Karpas-422 (cell line): ENCODE measurements around the gene GLRA2. TPM values are rescaled to one million over a fixed set of nuclear protein-coding genes. Genes with fewer than 3 reads are reported as not detected.
A peak's percentile ranks its signal among the peaks of the same experiment; 100 is the strongest.
"Not testable (repeated sequence)": the region's sequence is repeated elsewhere in the genome, so short reads cannot be mapped to it uniquely, and the experiment has no call there.

Experiments
- DNase-seq: peaks from one replicate; pipeline ENCODE4 v3.0.0-alpha.2; 2015
- H2AFZ ChIP-seq: fragments of 200-600 bp; sonication (generic); 2 replicates; pipeline ENCODE4 v1.6.1; 2014; ENCODE audit warnings: antibody characterized with exemption, low read length, mixed read lengths
- H3K27ac ChIP-seq: fragments of 200-600 bp; sonication (generic); 2 replicates; pipeline ENCODE4 v1.5.1; 2014; ENCODE audit warnings: mild to moderate bottlenecking, low read length, moderate library complexity
- H3K27me3 ChIP-seq: fragments of 200-600 bp; sonication (generic); 2 replicates; pipeline ENCODE4 v1.6.1; 2014; ENCODE audit warnings: low read length, mixed read lengths
- H3K36me3 ChIP-seq: fragments of 200-600 bp; sonication (generic); 2 replicates; pipeline ENCODE4 v1.6.1; 2014; ENCODE audit warnings: low read length, mixed read lengths; ENCODE audit not compliant: insufficient read depth
- H3K4me1 ChIP-seq: fragments of 200-600 bp; sonication (generic); 2 replicates; pipeline ENCODE4 v1.6.1; 2014; ENCODE audit warnings: mild to moderate bottlenecking, low read length, mixed read lengths
- H3K4me2 ChIP-seq: fragments of 200-600 bp; sonication (generic); 2 replicates; pipeline ENCODE4 v1.6.1; 2014; ENCODE audit warnings: low read length, low read depth, mild to moderate bottlenecking; ENCODE audit not compliant: poor library complexity, severe bottlenecking
- H3K4me3 ChIP-seq: fragments of 200-600 bp; sonication (generic); 2 replicates; pipeline ENCODE4 v1.5.1; 2014; ENCODE audit warnings: mild to moderate bottlenecking, antibody characterized with exemption, low read length, mixed read lengths
- H3K79me2 ChIP-seq: fragments of 200-600 bp; sonication (generic); 2 replicates; pipeline ENCODE4 v1.6.1; 2014; ENCODE audit warnings: mild to moderate bottlenecking, low read length, mixed read lengths
- H3K9ac ChIP-seq: fragments of 200-600 bp; sonication (generic); 2 replicates; pipeline ENCODE4 v1.6.0; 2014; ENCODE audit warnings: low read length
- H3K9me2 ChIP-seq: fragments of 200-600 bp; sonication (generic), shearing (Covaris generic); replicated peaks from 2 replicates; pipeline ENCODE4 v1.6.0; 2014; ENCODE audit warnings: mild to moderate bottlenecking, low read length, moderate library complexity; ENCODE audit not compliant: insufficient read depth
- H3K9me3 ChIP-seq: fragments of 300-700, 200-600 bp; sonication (generic); 2 replicates; pipeline ENCODE4 v1.6.1; 2014; ENCODE audit warnings: low read length, mixed read lengths
- H4K20me1 ChIP-seq: fragments of 200-600 bp; sonication (generic); 2 replicates; pipeline ENCODE4 v1.6.1; 2014; ENCODE audit warnings: mild to moderate bottlenecking, antibody characterized with exemption, low read length, low read depth; ENCODE audit not compliant: insufficient read depth
- total RNA-seq: library from RNA; depleted of rRNA; stranded (reverse); fragments of >200 nt; shearing (Covaris generic); gene quantifications from 2 replicates; pipeline ENCODE4 v1.2.3, GENCODE V29; 2014; ENCODE audit warnings: low replicate concordance

Gene GLRA2
- total RNA-seq, 1 experiment from 2014 or later, result not detected

- Histone ChIP-seq H3K4me1 (no peaks in the 10 kb centered on the region), H3K9ac (no peak overlapping the region), H3K9me2 (no peaks in the 10 kb centered on the region), H3K4me3 (no peak overlapping the region), H2AFZ (no peak overlapping the region), H3K27ac (no peak overlapping the region), H3K36me3 (no peaks in the 10 kb centered on the region), H3K27me3 (no peaks in the 10 kb centered on the region), H4K20me1 (no peaks in the 10 kb centered on the region), H3K79me2 (no peaks in the 10 kb centered on the region), H3K9me3 (no peaks in the 10 kb centered on the region), H3K4me2 (no peak overlapping the region)
- no peak for DNase-seq
Observed at GRCh38 chrX:14607446-14607985, 78.2 kb downstream of the GLRA2 start.

- H3K9me2 ChIP-seq, H3K36me3 ChIP-seq, H4K20me1 ChIP-seq, H3K4me3 ChIP-seq, H3K79me2 ChIP-seq, H3K27me3 ChIP-seq, H3K9me3 ChIP-seq, DNase-seq, H3K9ac ChIP-seq, H3K4me2 ChIP-seq, H3K4me1 ChIP-seq, H3K27ac ChIP-seq, H2AFZ ChIP-seq: not testable (repeated sequence)
Observed at GRCh38 chrX:14612450-14612849, 83.1 kb downstream of the GLRA2 start.

GRCh38 chrX:14616301-14616700, 87.0 kb downstream of the GLRA2 start:
- H3K27me3 ChIP-seq, result no peaks in the 10 kb centered on the region
- no peaks in the 10 kb centered on the region for H3K36me3 ChIP-seq
- no peak overlapping the region for H3K9ac ChIP-seq
- no peak overlapping the region for H3K27ac ChIP-seq
- H3K9me3 ChIP-seq, result no peaks in the 10 kb centered on the region
- peaks cover 7% of the 10 kb centered on the region for H3K4me1 ChIP-seq
- H4K20me1 ChIP-seq, result no peaks in the 10 kb centered on the region
- H3K4me2 ChIP-seq, result no peak overlapping the region
- no peak for DNase-seq
- H3K9me2 ChIP-seq, result no peaks in the 10 kb centered on the region
- H2AFZ ChIP-seq, result no peak overlapping the region
- no peak overlapping the region for H3K4me3 ChIP-seq
- H3K79me2 ChIP-seq, result no peaks in the 10 kb centered on the region

GRCh38 chrX:14616836-14617235, 87.5 kb downstream of the GLRA2 start:
- DNase-seq, result peak; percentile 26
- Histone ChIP-seq H3K36me3 (no peaks in the 10 kb centered on the region), H3K9me2 (no peaks in the 10 kb centered on the region), H3K4me1 (peaks cover 7% of the 10 kb centered on the region), H2AFZ (no peak overlapping the region), H3K79me2 (no peaks in the 10 kb centered on the region), H3K9me3 (no peaks in the 10 kb centered on the region), H3K27ac (no peak overlapping the region), H3K4me3 (no peak overlapping the region), H3K4me2 (no peak overlapping the region), H3K9ac (no peak overlapping the region), H4K20me1 (no peaks in the 10 kb centered on the region), H3K27me3 (no peaks in the 10 kb centered on the region)

GRCh38 chrX:14618177-14618965, 89.0 kb downstream of the GLRA2 start:
- H3K9me3 ChIP-seq, result no peaks in the 10 kb centered on the region
- H3K9me2 ChIP-seq, result no peaks in the 10 kb centered on the region
- H3K4me2 ChIP-seq, result no peak overlapping the region
- peak; percentile 0 for DNase-seq
- no peak overlapping the region for H3K27ac ChIP-seq
- H3K4me3 ChIP-seq, result no peak overlapping the region
- no peaks in the 10 kb centered on the region for H3K36me3 ChIP-seq
- H3K9ac ChIP-seq, result no peak overlapping the region
- H3K4me1 ChIP-seq, result peaks cover 7% of the 10 kb centered on the region
- no peak overlapping the region for H2AFZ ChIP-seq
- H4K20me1 ChIP-seq, result no peaks in the 10 kb centered on the region
- H3K79me2 ChIP-seq, result no peaks in the 10 kb centered on the region
- H3K27me3 ChIP-seq, result no peaks in the 10 kb centered on the region

- DNase-seq, result peak; percentile 64
- Histone ChIP-seq H3K9me3 (no peaks in the 10 kb centered on the region), H3K27me3 (no peaks in the 10 kb centered on the region), H3K9me2 (no peaks in the 10 kb centered on the region), H3K4me2 (no peak overlapping the region), H2AFZ (no peak overlapping the region), H3K4me1 (peaks cover 5% of the 10 kb centered on the region; the same call in 1 of the 2 replicates), H3K9ac (no peak overlapping the region), H4K20me1 (no peaks in the 10 kb centered on the region), H3K79me2 (no peaks in the 10 kb centered on the region), H3K27ac (no peak overlapping the region), H3K4me3 (no peak overlapping the region), H3K36me3 (no peaks in the 10 kb centered on the region)
Observed at GRCh38 chrX:14630733-14631132, 101.4 kb downstream of the GLRA2 start.

- Histone ChIP-seq H2AFZ (no peak overlapping the region), H3K4me1 (no peaks in the 10 kb centered on the region), H3K4me2 (no peak overlapping the region), H3K79me2 (no peaks in the 10 kb centered on the region), H3K9me2 (no peaks in the 10 kb centered on the region), H3K36me3 (no peaks in the 10 kb centered on the region), H3K4me3 (no peak overlapping the region), H4K20me1 (no peaks in the 10 kb centered on the region), H3K27me3 (no peaks in the 10 kb centered on the region), H3K9me3 (peaks cover 4% of the 10 kb centered on the region; the same call in 1 of the 2 replicates), H3K27ac (no peak overlapping the region), H3K9ac (no peak overlapping the region)
- peak; percentile 25 for DNase-seq
Observed at GRCh38 chrX:14641681-14642655, 112.6 kb downstream of the GLRA2 start.

- Histone ChIP-seq H3K4me2 (no peak overlapping the region), H4K20me1 (no peaks in the 10 kb centered on the region), H3K9me2 (no peaks in the 10 kb centered on the region), H3K27ac (no peak overlapping the region), H3K9ac (no peak overlapping the region), H3K9me3 (no peaks in the 10 kb centered on the region), H2AFZ (no peak overlapping the region), H3K4me3 (no peak overlapping the region), H3K79me2 (no peaks in the 10 kb centered on the region), H3K4me1 (no peaks in the 10 kb centered on the region), H3K27me3 (no peaks in the 10 kb centered on the region), H3K36me3 (no peaks in the 10 kb centered on the region)
- DNase-seq, result no peak
Observed at GRCh38 chrX:14660970-14661369, 131.6 kb downstream of the GLRA2 start.
